WI38 (cell line): ENCODE measurements around the gene PINK1.

ENCODE experiments used
- H3K4me3 ChIP-seq: 2 replicates; pipeline ENCODE4 v1.5.1; 2011; ENCODE audit warnings: low read depth, mild to moderate bottlenecking, control low read depth, low read length
- CTCF ChIP-seq: IDR thresholded peaks from 2 replicates; pipeline ENCODE4 v1.5.1; 2012; ENCODE audit warnings: low read depth, mild to moderate bottlenecking, control low read depth, low read length

The PINK1 gene

GRCh38 chr1:20686883-20687725, 53.8 kb downstream of the PINK1 start:
- no peak for TF ChIP-seq CTCF
- H3K4me3 ChIP-seq, result no peak overlapping the region

- no peak for TF ChIP-seq CTCF
- no peak overlapping the region for H3K4me3 ChIP-seq
These were observed 56.4 kb downstream of the PINK1 start for GRCh38 chr1:20689645-20690056.

GRCh38 chr1:20691872-20692271, 58.6 kb downstream of the PINK1 start:
- H3K4me3 ChIP-seq, result no peak overlapping the region
- no peak for TF ChIP-seq CTCF

- TF ChIP-seq CTCF, result no peak
- no peak overlapping the region for H3K4me3 ChIP-seq
These were observed 60.4 kb downstream of the PINK1 start for GRCh38 chr1:20693623-20694022.

GRCh38 chr1:20695515-20695914, 62.3 kb downstream of the PINK1 start:
- no peak for TF ChIP-seq CTCF

GRCh38 chr1:20696397-20697333, 63.4 kb downstream of the PINK1 start:
- peak overlapping the region; percentile 63 for H3K4me3 ChIP-seq
- peak; percentile 59 for TF ChIP-seq CTCF

More at GRCh38 chr1:20695515-20695914, 62.3 kb downstream of the PINK1 start:
- no peak overlapping the region for H3K4me3 ChIP-seq

- H3K4me3 ChIP-seq, result peak overlapping the region; percentile 63
- TF ChIP-seq CTCF, result no peak
These were observed 64.3 kb downstream of the PINK1 start for GRCh38 chr1:20697563-20697962.
